D721Med (cell line): Measurements from ENCODE around the gene IFIT1B.
"Not testable (repeated sequence)": the region's sequence is repeated elsewhere in the genome, so short reads cannot be mapped to it uniquely, and the experiment has no call there.

ENCODE experiments used
- DNase-seq: peaks from one replicate; pipeline ENCODE4 v3.0.0; 2011; ENCODE audit warnings: low spot score; ENCODE audit not compliant: insufficient read length
- FAIRE-seq: peaks from 2 replicates; lab custom pipeline; 2011; peaks lifted over from hg19 to GRCh38; lab: Jason Lieb, UNC
- TF ChIP-seq, protein P1 (sequence below): IDR thresholded peaks from 2 replicates; pipeline ENCODE4 v1.5.1; 2012; ENCODE audit warnings: mild to moderate bottlenecking, control low read depth; ENCODE audit not compliant: insufficient read depth; ENCODE audit errors: missing control alignments

Gene IFIT1B

DNA sequence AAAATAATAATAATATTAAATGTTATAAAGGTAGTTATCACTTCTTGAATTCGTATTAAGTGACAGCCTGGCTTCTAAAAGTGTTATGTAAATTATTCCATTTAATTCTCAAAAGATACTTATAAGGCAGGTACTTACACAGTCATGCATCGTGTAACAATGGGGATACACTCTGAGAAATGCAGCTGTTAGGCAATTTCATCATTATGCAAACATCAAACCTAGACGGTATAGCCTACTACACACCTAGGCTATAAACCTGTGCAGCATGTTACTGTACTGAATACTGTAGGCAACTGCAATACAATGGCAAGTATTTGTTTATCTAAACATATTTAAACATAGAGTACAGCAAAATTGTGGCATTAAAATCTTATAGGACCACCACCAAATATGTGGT is 16.0 kb downstream of the IFIT1B start:
- no peak for DNase-seq
- TF ChIP-seq, protein P1, sequence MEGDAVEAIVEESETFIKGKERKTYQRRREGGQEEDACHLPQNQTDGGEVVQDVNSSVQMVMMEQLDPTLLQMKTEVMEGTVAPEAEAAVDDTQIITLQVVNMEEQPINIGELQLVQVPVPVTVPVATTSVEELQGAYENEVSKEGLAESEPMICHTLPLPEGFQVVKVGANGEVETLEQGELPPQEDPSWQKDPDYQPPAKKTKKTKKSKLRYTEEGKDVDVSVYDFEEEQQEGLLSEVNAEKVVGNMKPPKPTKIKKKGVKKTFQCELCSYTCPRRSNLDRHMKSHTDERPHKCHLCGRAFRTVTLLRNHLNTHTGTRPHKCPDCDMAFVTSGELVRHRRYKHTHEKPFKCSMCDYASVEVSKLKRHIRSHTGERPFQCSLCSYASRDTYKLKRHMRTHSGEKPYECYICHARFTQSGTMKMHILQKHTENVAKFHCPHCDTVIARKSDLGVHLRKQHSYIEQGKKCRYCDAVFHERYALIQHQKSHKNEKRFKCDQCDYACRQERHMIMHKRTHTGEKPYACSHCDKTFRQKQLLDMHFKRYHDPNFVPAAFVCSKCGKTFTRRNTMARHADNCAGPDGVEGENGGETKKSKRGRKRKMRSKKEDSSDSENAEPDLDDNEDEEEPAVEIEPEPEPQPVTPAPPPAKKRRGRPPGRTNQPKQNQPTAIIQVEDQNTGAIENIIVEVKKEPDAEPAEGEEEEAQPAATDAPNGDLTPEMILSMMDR = no peak
- FAIRE-seq = no peak

DNA sequence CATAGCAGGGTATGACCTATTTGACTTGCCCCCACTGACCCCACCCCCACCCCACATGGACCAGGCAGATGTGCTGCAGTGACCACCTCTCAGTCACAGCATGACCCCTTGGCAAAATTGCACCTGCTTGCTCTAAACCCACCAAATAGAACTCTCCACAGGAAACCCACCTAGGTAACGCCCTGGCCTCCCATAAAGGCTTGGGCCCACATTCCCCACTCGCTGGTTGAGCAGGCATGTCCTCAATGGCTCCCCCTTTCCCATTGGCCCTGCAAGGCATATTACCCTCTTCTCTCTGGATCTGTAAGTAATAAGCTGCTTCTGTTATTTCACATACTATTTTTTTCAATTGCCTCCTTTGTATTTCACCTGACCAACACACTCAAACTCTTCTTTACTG is 17.3 kb downstream of the IFIT1B start:
- no peak for FAIRE-seq
- DNase-seq = no peak
- TF ChIP-seq, protein P1 = no peak

DNA sequence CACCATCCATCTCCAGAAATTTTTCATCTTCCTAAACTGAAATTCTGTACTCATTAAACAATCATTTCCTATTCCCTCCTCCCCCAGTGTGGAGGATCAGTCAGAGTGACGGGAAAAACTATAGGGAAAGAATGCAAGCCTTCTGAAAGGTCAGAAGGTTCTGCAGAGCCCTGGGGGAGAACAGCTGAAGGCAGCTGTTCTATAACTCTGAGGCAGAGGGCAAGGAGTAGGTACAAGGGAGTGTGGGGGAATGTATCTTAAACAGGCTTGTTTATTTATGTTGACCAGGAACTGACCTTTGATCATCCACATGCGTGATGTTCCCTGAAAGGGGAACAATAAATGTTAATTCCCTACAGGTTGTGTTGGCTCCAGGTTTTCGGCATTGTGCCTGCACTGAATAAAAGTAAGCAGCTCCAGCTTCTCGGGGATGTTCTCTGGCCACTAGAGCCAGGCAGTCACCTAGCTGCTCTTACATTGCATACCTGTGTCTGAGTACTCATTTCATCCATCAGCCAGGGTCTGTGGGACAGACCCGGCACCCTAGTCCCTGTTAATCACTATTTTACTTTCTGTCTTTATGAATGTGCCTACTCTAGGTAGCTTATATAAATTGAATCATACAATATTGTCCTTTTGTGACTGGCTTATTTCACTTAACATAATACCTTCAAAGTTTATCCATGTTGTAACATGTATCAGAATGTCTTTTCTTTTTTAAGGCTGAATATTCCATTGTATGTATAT is 20.3 kb downstream of the IFIT1B start:
- TF ChIP-seq, protein P1 = no peak
- FAIRE-seq (no peak), DNase-seq (no peak)

DNA sequence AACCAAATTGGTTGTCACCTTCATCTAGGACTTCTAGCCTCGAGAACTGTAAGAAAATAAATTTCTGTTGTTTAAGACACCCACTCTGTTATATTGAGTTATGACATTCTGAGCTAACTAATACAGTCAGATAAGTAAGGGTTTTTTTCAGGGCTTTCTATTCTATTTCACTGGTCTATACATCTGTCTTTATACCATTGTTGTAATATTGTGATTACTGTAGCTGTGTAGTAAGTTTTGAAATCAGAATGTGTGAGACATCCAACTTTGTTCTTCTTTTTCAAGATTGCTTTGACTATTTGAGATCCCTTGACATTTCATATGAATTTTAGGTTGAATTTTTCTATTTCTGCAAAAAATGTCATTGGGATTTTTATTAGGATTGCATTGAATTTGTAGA is 22.1 kb downstream of the IFIT1B start:
- TF ChIP-seq, protein P1 = no peak
- FAIRE-seq = no peak

DNA sequence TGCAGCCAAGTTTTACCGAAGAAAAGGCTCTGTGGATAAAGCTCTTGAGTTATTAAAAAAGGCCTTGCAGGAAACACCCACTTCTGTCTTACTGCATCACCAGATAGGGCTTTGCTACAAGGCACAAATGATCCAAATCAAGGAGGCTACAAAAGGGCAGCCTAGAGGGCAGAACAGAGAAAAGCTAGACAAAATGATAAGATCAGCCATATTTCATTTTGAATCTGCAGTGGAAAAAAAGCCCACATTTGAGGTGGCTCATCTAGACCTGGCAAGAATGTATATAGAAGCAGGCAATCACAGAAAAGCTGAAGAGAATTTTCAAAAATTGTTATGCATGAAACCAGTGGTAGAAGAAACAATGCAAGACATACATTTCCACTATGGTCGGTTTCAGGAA is 25.2 kb downstream of the IFIT1B start:
- TF ChIP-seq, protein P1 = no peak
- no peak for FAIRE-seq
- no peak for DNase-seq

More for the DNA sequence above, 22.1 kb downstream of the IFIT1B start:
- DNase-seq = no peak

DNA sequence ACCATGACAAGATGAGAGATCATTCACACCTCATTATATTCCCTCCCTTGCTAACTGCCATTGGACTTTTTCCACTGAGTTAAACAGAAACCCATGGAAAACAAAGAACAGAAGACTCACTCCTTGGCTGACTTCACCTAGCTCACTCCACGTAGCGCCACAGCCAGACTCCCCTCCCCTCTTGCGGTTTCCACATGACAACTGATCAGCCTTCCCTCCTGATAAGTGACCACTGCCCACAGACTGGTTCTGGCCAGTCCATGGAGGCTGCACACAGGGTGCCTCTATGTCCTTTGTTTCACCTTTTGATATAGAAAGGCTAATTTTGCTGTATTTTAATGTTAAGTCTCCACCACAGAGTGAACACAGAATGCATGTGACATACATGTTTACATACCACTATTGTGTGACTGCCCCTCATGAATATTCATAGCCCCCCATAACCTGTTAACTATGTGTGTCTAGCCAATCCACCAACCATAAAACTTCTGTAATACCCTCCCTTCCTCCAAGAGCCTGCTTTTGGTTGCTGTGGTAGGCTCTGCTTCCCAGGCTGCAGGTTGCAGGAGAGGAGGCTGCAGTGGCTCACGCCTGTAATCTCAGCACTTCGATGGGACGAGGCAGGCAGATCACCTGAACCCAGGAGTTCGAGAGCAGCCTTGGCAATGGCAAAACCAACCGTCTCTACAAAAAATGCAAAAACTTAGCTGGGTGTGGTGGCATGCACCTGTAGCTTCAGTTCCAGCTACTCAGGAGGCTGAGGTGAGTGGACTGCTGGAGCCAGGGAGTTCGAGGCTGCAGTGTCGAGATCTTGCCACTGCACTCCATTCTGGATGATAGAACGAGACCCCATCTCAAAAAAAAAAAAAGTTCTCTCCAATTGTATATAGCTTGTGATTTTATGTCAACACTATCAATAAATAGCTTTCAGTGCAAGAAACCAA is 26.5 kb downstream of the IFIT1B start:
- TF ChIP-seq, protein P1 = no peak
- no peak for DNase-seq
- FAIRE-seq = no peak

DNA sequence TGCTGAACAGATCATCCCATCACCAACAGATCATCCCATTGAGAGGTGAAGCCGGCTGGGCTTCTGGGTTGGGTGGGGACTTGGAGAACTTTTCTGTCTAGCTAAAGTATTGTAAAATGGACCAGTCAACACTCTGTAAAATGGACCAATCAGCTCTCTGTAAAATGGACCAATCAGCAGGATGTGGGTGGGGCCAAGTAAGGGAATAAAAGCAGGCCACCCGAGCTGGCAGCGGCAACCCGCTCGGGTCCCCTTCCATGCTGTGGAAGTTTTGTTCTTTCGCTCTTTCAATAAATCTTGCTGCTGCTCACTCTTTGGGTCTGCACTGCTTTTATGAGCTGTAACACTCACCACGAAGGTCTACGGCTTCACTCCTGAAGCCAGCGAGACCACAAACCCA is 28.3 kb downstream of the IFIT1B start:
- not testable (repeated sequence) for DNase-seq, FAIRE-seq

DNA sequence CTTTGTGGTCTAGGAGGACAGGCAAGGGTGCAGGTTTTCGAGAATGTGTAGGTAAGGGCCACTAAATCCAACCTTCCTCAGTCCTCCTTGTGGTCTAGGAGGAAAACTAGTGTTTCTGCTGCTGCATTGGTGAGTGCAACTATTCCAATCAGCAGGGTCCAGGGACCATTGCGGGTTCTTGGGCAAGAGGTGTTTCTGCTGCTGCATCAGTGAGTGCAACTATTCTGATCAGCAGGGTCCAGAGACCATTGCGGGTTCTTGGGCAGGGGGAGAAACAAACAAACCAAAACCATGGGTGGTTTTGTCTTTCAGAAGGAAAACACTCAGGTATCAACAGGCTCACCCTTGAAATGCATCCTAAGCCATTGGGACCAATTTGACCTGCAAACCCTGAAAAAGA is 29.9 kb downstream of the IFIT1B start:
- not testable (repeated sequence) for FAIRE-seq

DNA sequence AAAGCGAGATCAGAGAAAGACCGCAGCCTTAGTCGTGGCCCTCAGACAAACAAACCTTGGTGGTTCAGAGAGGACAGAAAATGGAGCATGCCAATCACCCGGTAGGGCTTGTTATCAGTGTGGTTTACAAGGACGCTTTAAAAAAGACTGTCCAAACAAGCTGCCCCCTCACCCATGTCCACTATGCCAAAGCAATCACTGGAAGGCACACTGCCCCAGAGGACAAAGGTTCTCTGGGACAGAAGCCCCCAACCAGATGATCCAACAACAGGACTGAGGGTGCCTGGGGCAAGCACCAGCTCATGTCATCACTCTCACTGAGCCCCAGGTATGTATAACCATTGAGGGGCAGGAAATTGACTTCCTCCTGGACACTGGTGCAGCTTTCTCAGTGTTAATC is 31.4 kb downstream of the IFIT1B start:
- DNase-seq, FAIRE-seq: not testable (repeated sequence)

More for the DNA sequence above, 29.9 kb downstream of the IFIT1B start:
- not testable (repeated sequence) for DNase-seq

DNA sequence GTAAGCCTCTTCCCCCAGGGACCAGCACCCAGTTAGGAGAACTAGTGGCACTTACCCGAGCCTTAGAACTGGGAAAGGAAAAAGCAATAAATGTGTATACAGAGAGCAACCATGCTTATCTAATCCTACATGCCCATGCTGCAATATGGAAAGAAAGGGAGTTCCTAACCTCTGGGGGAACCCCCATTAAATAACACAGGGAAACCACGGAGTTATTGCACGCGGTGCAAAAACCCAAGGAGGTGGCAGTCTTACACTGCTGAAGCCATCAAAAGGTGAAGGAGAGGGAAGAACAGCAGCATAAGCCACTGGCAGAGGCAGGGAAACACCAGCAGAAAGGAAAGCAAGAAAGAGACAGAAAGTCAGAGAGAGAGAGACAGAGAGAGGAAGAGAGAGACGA is 32.7 kb downstream of the IFIT1B start:
- FAIRE-seq = not testable (repeated sequence)

DNA sequence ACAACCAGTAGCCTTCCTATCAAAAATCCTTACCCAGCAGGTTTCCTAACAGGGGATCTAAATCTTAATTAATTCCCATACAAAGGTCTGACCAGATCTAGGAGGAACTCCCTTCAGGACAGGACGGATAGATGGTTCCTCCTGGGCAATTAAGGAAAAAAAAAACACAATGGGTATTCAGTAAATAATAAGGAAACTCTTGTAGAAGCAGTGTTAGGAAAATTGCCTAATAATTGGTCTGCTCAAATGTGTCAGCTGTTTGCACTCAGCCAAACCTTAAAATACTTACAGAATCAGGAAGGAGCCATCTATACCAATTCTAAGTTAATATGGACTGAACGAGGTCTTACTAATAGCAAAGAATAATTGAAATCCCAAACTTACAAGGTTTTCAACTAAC is 33.3 kb downstream of the IFIT1B start:
- DNase-seq, FAIRE-seq: not testable (repeated sequence)

More for the DNA sequence above, 32.7 kb downstream of the IFIT1B start:
- not testable (repeated sequence) for DNase-seq
